ENCODE measurements around the gene WASHC3.

- TF ChIP-seq CTCF (optimal IDR thresholded peaks at IDR 0.05 in 1 of 3, IDR thresholded peaks at IDR 0.05 in 1 of 3, conservative IDR thresholded peaks at IDR 0.05 in 1 of 3; ENCODE audit: extremely low read depth in 1 of 3, insufficient read depth in 2 of 3, low read length in 3 of 3) (no peak), EZH2 (IDR thresholded peaks at IDR 0.05; ENCODE audit: low read length) (no peak)
These were observed 45.3 kb downstream of the WASHC3 start for GRCh38 chr12:102016472-102016871.
